Measurements from ENCODE around the gene TMEM271.

TMEM271 gene

DNA sequence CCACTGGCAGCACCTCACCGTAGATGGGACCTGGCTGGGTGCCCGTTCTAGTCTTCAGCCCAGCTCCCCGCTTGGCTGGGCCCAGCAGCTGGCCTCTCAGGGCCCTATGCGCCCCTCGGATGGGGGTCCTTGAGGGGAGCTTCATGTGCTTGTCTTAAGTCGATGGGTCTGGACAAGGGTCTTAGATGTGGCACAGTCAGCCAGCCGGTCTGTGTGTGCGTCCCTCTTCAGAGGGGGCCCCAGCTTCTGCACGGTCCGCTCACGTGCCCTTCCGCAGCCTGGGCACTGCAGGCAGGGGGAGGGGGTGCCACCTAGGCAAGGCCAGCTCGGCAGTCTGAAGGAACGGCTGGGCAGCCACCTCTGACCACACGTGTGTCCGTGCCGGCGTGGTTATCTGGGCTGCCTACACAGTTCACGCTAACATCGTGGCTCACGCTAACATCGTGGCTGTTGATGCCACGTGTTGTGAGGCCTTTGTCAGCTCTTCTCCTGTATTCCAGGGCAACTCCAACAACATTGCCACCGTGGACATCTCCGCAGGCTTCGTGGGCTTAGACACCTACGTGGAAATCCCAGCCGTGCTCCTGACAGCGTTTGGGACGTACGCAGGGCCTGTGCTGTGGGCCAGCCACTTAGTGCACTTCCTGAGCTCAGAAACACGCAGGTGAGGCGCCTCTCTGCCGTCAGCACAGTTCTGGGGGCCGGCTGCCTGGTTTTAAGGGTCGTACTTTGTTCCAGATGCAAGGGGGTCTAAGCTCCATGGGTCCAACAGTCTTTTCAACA is 42.6 kb downstream of the TMEM271 start:
- DNase-seq (ENCODE audit: low read depth in 2 of 2): no peak

DNA sequence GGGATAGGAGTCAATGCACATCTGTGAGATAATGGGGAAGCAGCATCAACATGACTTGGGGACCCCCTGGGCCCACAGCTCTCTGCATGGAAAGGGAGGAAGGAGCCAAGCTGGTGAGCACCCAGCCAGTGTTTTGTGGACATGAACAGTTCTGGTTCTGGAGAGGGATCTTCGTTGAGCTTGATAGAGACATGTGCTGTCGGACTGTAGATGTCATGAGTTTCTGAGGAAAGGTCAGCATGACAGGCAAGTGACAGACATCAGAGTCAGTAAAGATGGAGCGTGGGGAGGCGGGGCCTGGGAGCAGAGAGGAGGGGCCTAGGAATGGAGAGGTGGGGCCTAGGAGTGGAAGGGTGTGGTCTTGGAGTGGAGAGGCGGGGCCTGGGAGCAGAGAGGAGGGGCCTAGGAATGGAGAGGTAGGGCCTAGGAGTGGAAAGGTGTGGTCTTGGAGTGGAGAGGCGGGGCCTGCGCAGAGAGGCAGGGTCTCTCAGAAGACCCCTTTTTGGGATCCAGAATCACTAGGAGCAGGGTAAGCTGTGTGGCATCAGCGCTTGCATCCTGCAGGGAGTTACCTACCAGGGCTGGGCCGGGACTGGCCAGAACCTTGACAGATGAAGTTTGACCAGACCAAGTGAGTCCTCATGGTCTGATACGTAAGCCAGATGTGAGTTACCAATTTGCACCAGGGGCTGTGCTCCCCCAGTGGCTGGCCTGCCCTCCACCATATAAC is 43.3 kb downstream of the TMEM271 start:
- DNase-seq (ENCODE audit: low read depth in 2 of 2): no peak

DNA sequence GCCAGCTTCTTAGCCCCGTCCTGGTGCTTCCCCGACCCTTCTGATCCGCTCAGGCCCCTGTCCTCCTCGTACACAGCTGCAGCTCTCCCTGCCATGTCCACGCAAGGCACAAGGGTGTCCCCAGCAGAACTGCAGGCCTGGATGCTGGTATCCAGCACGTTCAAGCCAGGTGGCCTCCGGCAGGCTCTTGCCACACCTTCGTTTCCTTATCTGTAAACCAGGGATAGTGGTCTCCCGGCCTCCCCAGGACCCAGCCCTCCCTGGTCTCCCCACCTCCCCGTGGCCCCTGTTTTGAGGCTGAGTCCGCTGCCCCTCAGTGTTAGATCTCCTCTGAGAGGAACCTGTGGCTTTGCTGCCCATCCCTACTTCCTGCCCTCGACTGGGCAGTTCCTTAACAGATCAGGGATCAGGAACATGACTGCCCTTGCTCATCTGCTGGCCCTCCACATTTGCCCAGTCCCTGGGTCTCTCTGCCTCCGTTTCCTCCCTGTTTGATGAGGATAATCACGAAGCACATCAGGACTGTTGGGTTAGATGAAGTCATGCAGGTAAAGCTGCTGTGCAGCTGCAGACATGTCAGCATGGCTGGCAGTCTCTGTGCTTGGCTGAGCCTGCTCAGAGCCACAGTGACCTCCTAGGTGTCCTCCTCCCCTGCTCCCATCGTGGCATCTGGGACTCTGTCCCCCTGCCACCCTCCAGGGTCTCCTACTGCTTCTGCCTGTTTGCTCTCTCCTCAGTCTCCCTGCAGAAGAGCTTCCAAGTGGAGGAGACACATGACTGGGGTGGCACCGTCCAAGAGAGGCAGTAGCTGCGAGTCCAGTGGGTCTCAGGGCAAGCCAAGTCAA is 44.2 kb downstream of the TMEM271 start:
- no peak for DNase-seq (ENCODE audit: low read depth in 2 of 2)

DNA sequence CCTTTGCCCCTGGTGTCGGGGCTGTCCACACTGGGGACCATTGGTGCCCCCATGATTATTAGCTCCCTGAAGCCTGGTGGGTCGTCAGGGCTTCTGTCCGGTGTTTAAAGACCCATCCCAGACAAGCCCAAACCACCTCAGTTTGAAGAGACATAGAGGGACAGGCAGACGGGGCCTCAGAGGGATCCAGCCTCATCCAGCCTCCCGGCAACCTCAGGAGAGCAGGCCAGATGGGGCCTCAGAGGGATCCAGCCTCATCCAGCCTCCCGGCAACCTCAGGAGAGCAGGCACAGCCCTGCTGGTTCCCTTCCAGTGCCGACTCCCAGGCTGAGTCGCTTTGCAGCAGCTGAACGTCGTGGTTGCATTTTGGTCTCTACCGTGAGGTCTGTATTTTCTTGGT is 45.0 kb downstream of the TMEM271 start:
- no peak for DNase-seq (ENCODE audit: low read depth in 2 of 2)

DNA sequence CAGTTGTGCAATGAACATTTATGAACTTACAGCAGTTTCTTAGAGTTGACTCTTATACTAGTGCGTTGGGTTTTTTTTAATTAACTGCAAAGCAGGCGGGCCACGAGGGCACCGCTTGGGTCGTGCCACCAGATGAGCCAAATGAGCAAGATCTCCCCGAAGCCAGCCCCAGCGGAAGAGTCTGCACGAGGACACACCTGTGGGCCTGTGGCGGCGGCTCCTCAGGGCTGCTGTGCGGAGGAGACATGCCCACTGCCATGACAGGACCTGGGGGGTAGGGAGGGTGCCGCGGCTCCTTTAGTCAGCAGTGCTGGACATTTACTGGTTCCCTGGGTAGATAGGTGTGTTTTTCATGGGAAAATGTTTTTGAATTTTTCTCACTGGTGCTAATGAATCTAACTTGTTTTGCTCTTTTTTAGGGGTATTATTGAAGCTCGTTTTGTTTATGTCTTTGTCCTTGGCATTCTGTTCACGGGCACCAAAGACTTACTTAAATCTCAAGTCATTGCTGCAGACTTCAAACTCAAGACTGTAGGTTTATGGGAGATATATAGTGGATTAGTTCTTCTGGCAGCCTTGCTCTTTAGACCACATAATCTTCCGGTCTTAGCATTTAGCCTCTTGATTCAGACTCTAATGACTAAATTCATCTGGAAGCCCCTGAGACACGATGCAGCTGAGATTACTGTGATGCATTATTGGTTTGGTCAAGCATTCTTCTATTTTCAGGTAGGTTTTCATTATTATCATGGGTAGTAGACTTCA is 45.9 kb downstream of the TMEM271 start:
- DNase-seq (ENCODE audit: low read depth in 2 of 2): no peak

DNA sequence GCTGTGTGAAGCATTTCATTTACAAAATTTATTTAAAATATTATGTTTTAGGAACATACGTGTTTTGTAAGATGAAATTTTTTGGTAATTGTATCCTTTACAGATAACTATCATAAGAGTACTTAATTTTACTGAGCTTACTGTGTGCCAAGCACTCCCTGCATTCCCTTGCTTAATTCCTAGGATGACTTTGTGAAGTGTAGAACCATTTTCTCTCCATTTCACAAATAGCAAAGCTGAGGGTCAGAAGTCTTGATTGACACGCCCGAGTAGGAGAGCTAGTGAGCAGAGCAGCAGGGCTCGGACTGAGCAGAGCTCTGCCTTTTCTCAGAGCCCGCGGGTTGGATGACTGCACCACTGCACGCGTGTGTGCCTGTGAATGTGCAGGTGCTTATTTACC is 46.5 kb downstream of the TMEM271 start:
- DNase-seq (ENCODE audit: low read depth in 2 of 2): no peak

DNA sequence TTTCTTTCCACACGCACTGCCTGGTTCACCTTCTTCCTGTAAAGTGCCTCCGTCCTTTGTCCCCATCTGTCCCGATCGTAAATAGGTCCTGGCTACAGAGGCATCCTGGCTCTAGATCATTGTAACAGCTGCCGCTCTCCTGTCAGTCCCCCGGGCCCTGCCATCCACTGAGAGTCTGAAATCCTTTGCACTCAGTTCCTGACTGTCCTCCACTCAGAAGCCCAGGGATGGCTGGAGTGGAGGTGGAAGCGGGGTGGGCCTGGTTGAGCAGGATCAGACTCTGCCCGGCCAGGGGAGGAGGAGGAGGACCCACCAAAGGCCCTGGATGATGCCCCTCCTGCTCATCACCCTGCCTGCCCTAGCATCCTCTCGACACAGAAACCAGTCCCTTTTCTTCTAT is 47.3 kb downstream of the TMEM271 start:
- DNase-seq (ENCODE audit: low read depth in 2 of 2): no peak

DNA sequence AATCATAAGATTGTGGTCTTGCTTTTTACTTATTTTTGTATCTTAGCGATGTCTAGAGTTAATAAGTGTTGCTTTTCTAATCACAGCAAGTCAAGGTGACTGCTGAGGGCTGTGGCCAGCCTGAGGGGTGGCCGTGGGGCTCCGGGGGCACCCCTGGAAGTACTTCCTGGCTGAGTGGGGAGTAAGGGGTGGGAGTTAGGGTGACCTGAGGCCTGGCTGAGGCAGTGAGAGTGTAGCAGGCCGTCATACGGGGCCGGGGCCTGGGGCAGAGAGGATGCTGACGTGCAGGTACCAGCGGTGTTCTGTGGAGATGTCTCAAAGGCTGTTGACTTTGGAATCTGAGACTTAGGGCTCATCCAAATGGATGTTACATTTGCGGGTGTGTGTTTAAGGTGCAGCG is 47.8 kb downstream of the TMEM271 start:
- no peak for DNase-seq (ENCODE audit: low read depth in 2 of 2)

DNA sequence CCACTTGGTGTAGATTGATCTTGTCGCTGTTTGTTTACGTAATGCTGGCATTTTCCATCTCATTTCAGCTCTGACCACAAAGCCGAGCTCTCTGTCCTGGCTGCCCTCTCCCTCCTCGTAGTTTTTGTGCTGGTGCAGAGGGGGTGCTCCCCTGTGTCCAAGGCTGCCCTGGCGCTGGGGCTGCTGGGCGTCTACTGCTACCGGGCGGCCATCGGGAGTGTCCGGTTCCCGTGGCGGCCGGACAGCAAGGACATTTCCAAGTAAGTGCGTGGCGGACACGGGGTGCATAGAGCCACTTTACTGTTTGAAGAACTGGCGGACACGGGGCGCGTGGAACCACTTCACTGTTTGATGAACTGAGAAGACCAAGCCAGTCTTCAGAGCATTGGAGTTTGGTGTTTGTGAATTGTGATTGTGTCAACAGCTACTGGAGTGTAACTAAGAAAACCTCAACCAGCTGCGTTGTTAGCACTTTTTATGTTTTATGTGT is 49.1 kb downstream of the TMEM271 start:
- no peak for DNase-seq (ENCODE audit: low read depth in 2 of 2)

DNA sequence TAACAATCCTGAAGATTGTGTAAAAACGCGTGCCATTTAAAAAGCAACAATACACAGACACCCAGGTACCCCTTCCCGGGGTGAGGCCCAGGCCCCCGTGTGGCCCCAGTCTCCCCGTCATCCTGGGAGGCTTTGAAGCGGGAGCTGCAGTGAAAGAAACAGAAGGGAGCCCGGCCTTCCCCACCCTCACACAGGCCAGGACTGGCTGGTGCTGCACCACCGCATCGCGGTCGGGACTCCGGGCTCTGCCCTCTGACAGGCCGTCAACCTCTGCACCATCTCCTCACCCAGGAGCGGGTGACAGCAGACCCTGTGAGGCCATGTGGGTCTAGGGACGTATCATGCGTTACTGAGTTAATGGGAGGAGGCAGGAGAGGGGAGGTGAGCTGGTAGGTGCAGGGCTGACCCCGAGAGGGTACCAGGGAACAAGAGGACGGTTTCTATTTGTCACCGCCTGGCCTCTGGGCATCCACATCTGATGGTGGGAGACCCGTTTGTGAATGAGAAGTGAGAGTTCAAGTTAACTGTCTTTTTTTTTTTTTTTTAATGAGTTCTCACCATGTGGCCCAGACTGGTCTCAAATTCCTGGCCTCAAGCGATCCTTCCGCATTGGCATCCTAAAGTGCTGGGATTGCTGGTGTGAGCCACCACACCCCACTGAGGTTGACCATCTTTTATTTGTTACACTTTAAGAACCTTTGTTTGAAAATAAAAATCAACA is 49.7 kb downstream of the TMEM271 start:
- no peak for DNase-seq (ENCODE audit: low read depth in 2 of 2)

DNA sequence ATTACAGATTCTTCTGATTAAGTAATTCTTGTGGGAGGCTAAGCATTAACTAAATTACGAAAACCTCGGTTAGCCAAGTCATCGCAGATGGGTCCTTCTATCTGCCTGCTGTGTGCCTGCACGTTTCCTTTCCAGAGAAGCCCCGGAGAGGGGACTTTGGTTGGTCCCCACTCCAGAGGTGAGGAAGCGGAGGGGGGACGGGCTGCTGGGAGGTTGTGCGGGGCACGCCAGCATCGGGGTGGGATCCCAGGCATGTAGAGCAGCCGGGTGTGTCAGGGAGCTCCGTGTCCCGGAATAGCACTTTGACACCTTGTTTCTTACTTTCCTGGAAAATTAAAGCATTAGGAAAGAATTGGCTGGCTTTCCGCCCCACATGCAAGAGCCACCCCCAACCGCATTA is 50.4 kb downstream of the TMEM271 start:
- DNase-seq (ENCODE audit: low read depth in 2 of 2): no peak

DNA sequence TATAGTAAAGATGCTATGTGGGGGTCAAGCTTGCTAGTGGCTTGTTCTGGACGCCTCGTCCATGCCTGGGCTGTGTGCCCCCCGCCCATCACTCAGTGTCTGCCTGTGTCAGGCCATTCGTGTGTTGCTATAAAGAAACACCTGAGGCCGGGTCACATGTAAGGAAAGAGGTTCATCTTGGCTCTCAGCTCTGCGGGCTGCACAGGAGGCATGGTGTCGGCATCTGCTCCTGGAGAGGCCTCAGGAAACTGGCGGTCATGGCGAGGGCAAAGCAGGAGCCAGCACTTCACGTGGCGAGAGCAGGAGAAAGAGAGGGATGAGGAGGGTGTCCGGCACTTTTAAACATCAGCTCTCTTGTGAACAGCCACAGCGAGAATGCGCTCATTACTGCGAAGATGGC is 51.9 kb downstream of the TMEM271 start:
- DNase-seq (ENCODE audit: low read depth in 2 of 2): no peak

Data from stimulated activated CD8-positive, alpha-beta memory T cell treated with anti-CD3 and anti-CD28 coated beads, Interleukin-7, amount 100 ng/mL, for 4 hours (primary cell).